GM11168 (cell line): ENCODE measurements around the gene NES.

Experiments used
- in situ Hi-C: fragments of 300-500 bp; cut with MboI; formaldehyde crosslinking; loops from one replicate; pipeline ENCODE4 v1.12.0; 2022; ENCODE audit warnings: low sequenced_read_pairs; ENCODE audit not compliant: unreplicated experiment

The NES gene

DNA sequence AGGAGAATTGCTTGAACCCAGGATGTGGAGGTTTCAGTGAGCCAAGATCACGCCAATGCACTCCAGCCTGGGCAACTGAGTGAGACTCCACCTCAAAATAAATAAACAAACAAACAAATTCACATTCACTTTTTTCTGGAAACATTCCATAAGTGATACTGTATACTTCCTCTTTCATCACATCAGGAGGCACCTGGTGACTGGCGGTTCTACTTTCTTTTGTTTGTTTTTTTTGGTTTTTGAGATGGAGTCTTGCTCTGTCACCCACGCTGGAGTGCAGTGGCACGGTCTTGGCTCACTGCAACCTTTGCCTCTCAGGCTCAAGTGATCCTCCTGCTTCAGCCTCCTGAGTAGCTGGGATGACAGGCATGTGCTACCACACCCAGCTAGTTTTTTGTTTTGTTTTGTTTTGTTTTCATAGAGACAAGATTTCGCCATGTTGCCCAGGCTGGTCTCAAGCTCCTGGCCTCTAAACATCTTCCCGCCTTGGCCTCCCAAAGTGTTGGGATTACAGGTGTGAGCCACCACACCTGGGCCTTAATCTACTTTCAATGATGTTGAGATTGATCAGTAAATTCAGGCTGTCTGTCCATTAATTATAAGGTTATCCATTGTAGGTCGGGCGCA is 47.3 kb downstream of the NES start:
- in situ Hi-C loops = no loop called here

DNA sequence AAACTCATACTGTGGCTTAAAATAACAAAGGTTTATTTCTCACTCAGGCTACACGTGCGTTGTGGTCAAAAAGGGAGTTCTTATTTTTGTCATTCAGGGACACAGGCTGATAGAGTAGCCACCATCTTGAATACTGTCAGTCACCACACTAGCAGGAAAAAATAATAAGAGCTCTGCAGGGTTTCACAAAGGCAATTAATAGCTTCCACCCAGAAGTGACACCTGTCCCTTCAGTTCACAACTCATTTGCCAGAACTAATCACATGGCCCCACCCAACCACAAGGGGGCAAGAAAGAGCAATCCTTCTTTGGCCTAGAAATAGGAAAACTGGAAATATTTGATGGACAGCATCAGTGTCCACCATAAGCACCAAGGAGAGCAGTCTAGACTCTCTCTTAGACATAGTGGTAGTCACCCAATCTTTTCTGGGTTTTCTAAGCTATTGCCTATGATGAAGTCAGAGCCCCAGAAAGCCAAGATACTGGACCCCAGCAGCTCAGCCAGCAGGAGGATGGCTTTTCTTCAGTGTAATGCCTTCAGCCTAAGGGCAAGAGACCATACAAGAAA is 49.8 kb downstream of the NES start:
- in situ Hi-C loops = no loop called here

DNA sequence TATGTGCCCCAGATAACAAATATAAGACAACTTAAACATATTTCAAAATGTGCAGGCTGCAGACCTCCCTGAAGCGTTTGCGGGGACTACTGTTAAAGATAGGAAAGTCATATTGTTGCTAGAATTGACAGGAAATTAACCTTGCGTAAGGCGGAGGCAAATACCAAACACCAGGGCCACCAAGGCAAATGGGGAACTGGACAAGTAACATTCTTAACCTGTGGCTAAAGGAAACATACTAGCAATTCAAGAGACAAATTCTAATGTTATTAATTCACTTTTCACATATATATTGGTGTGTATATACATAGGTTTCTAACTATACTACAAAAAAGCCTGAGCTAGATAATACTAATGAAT is 51.1 kb downstream of the NES start:
- in situ Hi-C loops = no loop called here

DNA sequence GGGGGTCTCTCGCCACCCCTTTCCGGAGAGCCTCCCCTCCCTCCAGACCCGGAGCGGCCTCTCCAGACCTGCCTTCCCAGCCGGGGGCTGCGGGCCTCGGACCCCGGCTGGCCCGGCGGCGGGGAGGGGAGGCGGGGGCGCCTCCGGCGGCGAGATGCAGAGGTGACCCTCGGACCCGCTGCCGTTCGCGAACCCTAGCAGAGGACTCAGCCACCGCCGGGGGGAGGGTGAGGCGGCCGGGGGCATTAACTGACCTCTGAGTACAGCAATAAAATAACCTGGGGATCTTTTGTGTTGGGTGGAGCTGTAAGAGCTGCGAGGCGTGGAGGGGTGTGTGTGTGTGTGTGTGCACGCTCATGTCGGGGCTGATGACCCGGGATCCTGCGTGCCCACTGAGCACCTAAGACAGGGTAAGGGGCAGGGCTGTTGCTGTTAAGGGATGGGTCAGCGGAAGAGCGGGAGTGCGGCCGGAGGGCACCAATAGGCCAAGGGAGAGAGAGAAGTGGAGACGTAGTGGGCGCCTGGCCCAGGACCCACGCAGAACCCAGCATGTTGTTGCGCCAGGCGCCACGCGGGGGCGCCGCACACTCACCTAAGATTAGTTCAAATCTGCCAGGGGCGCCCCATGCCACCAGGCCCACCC is 51.6 kb downstream of the NES start:
- in situ Hi-C loops = no loop called here

DNA sequence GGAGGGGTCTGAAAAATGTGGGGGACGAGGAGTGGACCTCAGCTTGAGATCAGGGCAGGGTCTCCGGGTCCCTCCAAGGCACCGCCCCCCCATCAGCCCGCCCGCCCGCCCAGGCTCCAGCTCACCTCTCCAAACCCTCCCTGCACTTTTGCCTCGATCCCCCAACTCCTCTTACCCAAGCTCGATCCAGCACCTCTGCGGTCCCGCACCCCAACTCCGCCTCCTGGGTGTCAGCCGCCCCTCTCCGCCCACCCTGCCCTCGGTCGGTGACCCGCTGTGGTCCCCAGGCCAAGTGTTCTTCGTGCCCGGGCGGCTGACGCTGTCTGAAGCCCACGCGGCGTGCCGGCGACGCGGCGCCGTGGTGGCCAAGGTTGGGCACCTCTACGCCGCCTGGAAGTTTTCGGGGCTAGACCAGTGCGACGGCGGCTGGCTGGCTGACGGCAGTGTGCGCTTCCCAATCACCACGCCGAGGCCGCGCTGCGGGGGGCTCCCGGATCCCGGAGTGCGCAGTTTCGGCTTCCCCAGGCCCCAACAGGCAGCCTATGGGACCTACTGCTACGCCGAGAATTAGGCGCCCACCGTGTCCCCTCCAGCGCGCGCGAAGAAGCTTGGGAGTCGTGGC is 52.3 kb downstream of the NES start:
- in situ Hi-C loops = no loop called here

DNA sequence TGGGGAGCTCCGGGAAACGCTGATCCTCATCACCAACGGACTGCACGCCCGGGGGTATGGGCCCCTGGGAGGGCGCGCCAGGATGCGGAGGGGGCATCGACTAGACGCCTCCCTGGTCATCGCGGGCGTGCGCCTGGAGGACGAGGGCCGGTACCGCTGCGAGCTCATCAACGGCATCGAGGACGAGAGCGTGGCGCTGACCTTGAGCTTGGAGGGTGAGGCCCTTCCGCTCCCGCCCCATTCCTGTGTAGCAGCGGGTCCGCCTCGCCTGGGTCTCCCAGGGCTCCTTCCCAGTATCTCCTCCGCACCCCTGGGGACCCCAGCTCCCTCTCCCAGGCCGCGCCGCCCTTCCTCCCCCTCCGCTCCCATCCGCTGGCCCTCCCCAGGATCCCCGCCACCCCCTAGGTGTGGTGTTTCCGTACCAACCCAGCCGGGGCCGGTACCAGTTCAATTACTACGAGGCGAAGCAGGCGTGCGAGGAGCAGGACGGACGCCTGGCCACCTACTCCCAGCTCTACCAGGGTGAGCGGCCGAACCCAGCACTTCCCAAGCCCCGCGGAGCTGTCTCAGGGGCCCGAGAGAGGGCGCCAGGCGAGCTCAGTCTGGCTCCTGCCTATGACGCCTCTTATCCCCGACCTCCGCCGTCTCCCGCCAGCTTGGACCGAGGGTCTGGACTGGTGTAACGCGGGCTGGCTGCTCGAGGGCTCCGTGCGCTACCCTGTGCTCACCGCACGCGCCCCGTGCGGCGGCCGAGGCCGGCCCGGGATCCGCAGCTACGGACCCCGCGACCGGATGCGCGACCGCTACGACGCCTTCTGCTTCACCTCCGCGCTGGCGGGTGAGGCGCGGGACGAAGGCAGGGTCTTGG is 53.0 kb downstream of the NES start:
- in situ Hi-C loops = no loop called here

DNA sequence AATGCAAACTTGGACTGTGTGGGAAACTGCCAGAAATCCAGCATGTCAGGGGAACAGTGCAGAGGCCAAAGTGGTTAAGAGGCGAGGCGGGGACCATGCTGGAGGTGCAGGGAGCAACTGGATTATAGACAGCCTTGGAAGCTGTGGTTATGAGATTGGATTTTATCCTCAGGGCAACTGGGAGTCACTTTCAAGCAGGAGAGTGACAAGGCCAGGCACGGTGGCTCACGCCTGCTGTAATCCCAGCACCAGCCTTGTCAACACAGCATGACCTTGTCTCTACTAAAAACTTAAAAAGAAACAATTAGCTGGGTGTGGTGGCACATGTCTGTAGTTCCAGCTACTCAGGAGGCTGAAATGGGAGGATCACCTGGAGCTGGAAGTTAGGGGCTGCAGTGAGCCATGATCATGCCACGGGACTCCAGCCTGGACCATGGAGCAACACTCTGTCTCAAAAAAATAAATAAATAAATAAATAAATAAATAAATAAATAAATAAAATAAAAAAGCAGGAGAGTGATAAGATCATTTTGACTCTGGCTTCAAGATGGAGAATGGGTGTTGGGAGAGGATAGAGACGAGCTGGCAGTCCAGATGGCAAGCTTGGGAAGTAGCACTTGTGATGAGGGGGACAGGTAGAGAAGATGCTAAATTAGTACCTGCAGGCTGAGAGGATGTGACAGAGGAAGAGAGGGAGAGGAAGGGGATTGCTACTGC is 54.5 kb downstream of the NES start:
- in situ Hi-C loops = no loop called here

DNA sequence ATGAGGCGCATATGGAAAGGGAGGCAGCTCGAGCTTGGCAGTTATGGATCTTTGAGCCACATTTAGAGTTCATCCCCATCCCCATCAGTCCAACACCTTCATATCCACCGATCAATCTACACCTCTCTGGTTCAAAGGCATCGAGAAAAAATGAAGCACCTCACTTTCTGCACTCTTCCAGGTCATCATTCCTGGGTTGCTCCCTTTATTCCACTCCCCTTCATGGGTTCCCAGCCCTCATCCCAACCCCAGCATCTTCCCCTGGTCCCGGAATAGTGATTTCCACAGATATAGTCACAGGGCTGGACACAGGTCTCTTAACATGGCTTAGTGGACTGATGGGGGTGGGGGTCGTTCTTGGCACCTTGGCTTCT is 57.6 kb downstream of the NES start:
- in situ Hi-C loops = no loop called here

DNA sequence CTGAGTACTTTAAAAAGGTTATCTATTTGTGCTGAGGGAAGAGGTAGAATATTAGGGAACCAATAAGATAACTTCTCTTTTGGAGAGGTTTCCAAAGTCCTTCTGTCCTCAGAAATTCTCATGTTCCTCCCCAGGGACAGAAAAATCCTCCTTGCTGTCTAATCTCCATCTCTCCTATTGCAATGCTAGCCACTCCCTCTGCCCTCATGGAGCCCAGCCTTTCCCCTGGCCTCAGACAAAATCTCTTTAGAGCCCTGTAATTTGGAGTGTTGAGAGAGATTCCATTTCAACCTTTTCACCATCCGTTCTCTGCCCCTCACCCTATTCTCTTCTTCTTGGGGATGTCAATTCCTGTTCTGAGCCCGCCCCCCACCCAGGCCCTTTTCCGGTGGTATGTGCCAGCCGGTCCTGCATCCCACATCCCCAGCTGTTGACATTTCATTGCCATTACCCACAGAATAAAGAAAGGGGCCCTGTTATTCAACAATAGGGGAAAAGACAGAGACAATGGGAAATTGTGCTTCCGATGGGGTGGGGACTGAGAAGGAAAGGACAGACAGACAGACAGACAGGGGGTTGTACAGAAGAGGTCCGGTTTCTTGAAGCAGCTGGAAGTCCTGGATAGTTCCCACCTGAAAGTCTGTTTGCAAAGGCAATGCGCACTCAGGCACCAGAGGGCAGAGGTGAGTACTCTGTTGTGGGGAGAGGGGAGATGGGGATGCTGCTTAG is 58.2 kb downstream of the NES start, which contains the start of gene HAPLN2:
Gene HAPLN2 (plus strand): TSS at position 563 of the 729 bp plus-strand sequence. CDS start 4,076 bp downstream, outside the sequence.
- in situ Hi-C loops = no loop called here
